Measurements from ENCODE around the gene PAK6. TPM values are rescaled to one million over a fixed set of nuclear protein-coding genes. Genes with fewer than 3 reads are reported as not detected.
A peak's percentile ranks its signal among the peaks of the same experiment; 100 is the strongest.

The PAK6 gene
- total RNA-seq, 1 donor: 0.09 TPM

- no peak for DNase-seq (ENCODE audit: low read depth)
- TF ChIP-seq CTCF (IDR thresholded peaks at IDR 0.05; ENCODE audit: insufficient read depth, low read length): no peak
Observed at GRCh38 chr15:40286061-40286532, 47.2 kb downstream of the PAK6 start.

GRCh38 chr15:40286794-40287193 lies 47.9 kb downstream of the PAK6 start:
- no peak for DNase-seq (ENCODE audit: low read depth)
- H3K4me3 ChIP-seq (ENCODE audit: low read depth, low read length): no peak overlapping the region
- TF ChIP-seq CTCF (IDR thresholded peaks at IDR 0.05; ENCODE audit: insufficient read depth, low read length): no peak

More at GRCh38 chr15:40286061-40286532, 47.2 kb downstream of the PAK6 start:
- no peak overlapping the region for H3K4me3 ChIP-seq (ENCODE audit: low read depth, low read length)

- TF ChIP-seq CTCF (IDR thresholded peaks at IDR 0.05; ENCODE audit: insufficient read depth, low read length): no peak
- no peak overlapping the region for H3K4me3 ChIP-seq (ENCODE audit: low read depth, low read length)
- no peak for DNase-seq (ENCODE audit: low read depth)
Observed at GRCh38 chr15:40287505-40287904, 48.6 kb downstream of the PAK6 start.

GRCh38 chr15:40287968-40288367 lies 49.1 kb downstream of the PAK6 start:
- DNase-seq (ENCODE audit: low read depth): peak; percentile 25
- no peak for TF ChIP-seq CTCF (IDR thresholded peaks at IDR 0.05; ENCODE audit: insufficient read depth, low read length)
- no peak overlapping the region for H3K4me3 ChIP-seq (ENCODE audit: low read depth, low read length)

GRCh38 chr15:40289140-40289775 lies 50.4 kb downstream of the PAK6 start:
- TF ChIP-seq CTCF (IDR thresholded peaks at IDR 0.05; ENCODE audit: insufficient read depth, low read length): no peak
- DNase-seq (ENCODE audit: low read depth): peak; percentile 27
- H3K4me3 ChIP-seq (ENCODE audit: low read depth, low read length): no peak overlapping the region

- TF ChIP-seq CTCF (IDR thresholded peaks at IDR 0.05; ENCODE audit: insufficient read depth, low read length): no peak
Observed at GRCh38 chr15:40290545-40290917, 51.7 kb downstream of the PAK6 start.

More at GRCh38 chr15:40290545-40290917, 51.7 kb downstream of the PAK6 start:
- no peak overlapping the region for H3K4me3 ChIP-seq (ENCODE audit: low read depth, low read length)
- no peak for DNase-seq (ENCODE audit: low read depth)

Data from fibroblast of the aortic adventitia (primary cell).